Measurements from ENCODE around the gene CAPZB.

The CAPZB gene

GRCh38 chr1:19325368-19325957 is 159.9 kb downstream of the CAPZB start:
- H3K27me3 ChIP-seq: no peaks in the 10 kb centered on the region
- H3K36me3 ChIP-seq: no peaks in the 10 kb centered on the region
- H3K9me3 ChIP-seq: no peaks in the 10 kb centered on the region
- DNase-seq: no peak
- H3K4me1 ChIP-seq: no peaks in the 10 kb centered on the region
- no peak overlapping the region for H3K4me3 ChIP-seq (ENCODE audit: low read depth, low read length)
- no peak for TF ChIP-seq CTCF (IDR thresholded peaks at IDR 0.05; ENCODE audit: low read depth, low read length)

- no peaks in the 10 kb centered on the region for H3K9me3 ChIP-seq
- DNase-seq: no peak
- no peaks in the 10 kb centered on the region for H3K27me3 ChIP-seq
- no peak overlapping the region for H3K4me3 ChIP-seq (ENCODE audit: low read depth, low read length)
- no peak for TF ChIP-seq CTCF (IDR thresholded peaks at IDR 0.05; ENCODE audit: low read depth, low read length)
- H3K4me1 ChIP-seq: no peaks in the 10 kb centered on the region
- H3K36me3 ChIP-seq: no peaks in the 10 kb centered on the region
These were observed 160.7 kb downstream of the CAPZB start for GRCh38 chr1:19324665-19324990.

GRCh38 chr1:19323987-19324664 is 161.2 kb downstream of the CAPZB start:
- no peak for TF ChIP-seq CTCF (IDR thresholded peaks at IDR 0.05; ENCODE audit: low read depth, low read length)
- H3K36me3 ChIP-seq: no peaks in the 10 kb centered on the region
- DNase-seq: no peak
- no peak overlapping the region for H3K4me3 ChIP-seq (ENCODE audit: low read depth, low read length)
- H3K9me3 ChIP-seq: no peaks in the 10 kb centered on the region
- no peaks in the 10 kb centered on the region for H3K4me1 ChIP-seq
- no peaks in the 10 kb centered on the region for H3K27me3 ChIP-seq

GRCh38 chr1:19322481-19322880 is 162.9 kb downstream of the CAPZB start:
- no peak for DNase-seq
- H3K27me3 ChIP-seq: no peaks in the 10 kb centered on the region
- H3K36me3 ChIP-seq: no peaks in the 10 kb centered on the region
- TF ChIP-seq CTCF (IDR thresholded peaks at IDR 0.05; ENCODE audit: low read depth, low read length): no peak
- H3K4me1 ChIP-seq: no peaks in the 10 kb centered on the region
- no peak overlapping the region for H3K4me3 ChIP-seq (ENCODE audit: low read depth, low read length)
- H3K9me3 ChIP-seq: no peaks in the 10 kb centered on the region

- TF ChIP-seq CTCF (IDR thresholded peaks at IDR 0.05; ENCODE audit: low read depth, low read length): no peak
- DNase-seq: no peak
- H3K27me3 ChIP-seq: no peaks in the 10 kb centered on the region
- no peaks in the 10 kb centered on the region for H3K9me3 ChIP-seq
- no peak overlapping the region for H3K4me3 ChIP-seq (ENCODE audit: low read depth, low read length)
- H3K36me3 ChIP-seq: no peaks in the 10 kb centered on the region
- H3K4me1 ChIP-seq: no peaks in the 10 kb centered on the region
These were observed 164.3 kb downstream of the CAPZB start for GRCh38 chr1:19321071-19321470.

- Histone ChIP-seq H3K4me3 (ENCODE audit: low read depth, low read length) (no peak overlapping the region), H3K4me1 (no peaks in the 10 kb centered on the region), H3K36me3 (no peaks in the 10 kb centered on the region), H3K9me3 (no peaks in the 10 kb centered on the region), H3K27me3 (no peaks in the 10 kb centered on the region)
- no peak for TF ChIP-seq CTCF (IDR thresholded peaks at IDR 0.05; ENCODE audit: low read depth, low read length)
- no peak for DNase-seq
These were observed 166.1 kb downstream of the CAPZB start for GRCh38 chr1:19319196-19319595.

Data from BE2C (cell line).